ENCODE measurements around the gene USP54.
A peak's percentile ranks its signal among the peaks of the same experiment; 100 is the strongest.
"Not testable (repeated sequence)": the region's sequence is repeated elsewhere in the genome, so short reads cannot be mapped to it uniquely, and the experiment has no call there.

The USP54 gene

GRCh38 chr10:73576178-73576889 lies 14.8 kb downstream of the USP54 start:
- no peak for DNase-seq (ENCODE audit: low spot score in 2 of 2)
- Mint-ChIP-seq H3K9me3 (no peaks in the 10 kb centered on the region), H3K27ac (no peak overlapping the region), H3K4me1 (no peaks in the 10 kb centered on the region), H3K4me3 (no peak overlapping the region), H3K36me3 (no peaks in the 10 kb centered on the region)
- no peak for ATAC-seq

- H3K36me3 Mint-ChIP-seq; DNase-seq (ENCODE audit: low spot score in 2 of 2); H3K4me3 Mint-ChIP-seq; H3K27ac Mint-ChIP-seq; H3K4me1 Mint-ChIP-seq; ATAC-seq; H3K9me3 Mint-ChIP-seq: not testable (repeated sequence)
These were observed 24.1 kb downstream of the USP54 start for GRCh38 chr10:73567025-73567424.

- DNase-seq (ENCODE audit: low spot score in 2 of 2), result no peak
- ATAC-seq, result no peak
- H3K36me3 Mint-ChIP-seq, result no peaks in the 10 kb centered on the region
- no peaks in the 10 kb centered on the region for H3K4me1 Mint-ChIP-seq
- no peaks in the 10 kb centered on the region for H3K9me3 Mint-ChIP-seq
- H3K27ac Mint-ChIP-seq, result no peak overlapping the region
- H3K4me3 Mint-ChIP-seq, result no peak overlapping the region
These were observed 29.9 kb downstream of the USP54 start for GRCh38 chr10:73561192-73561591.

- H3K36me3 Mint-ChIP-seq, result no peaks in the 10 kb centered on the region
- H3K9me3 Mint-ChIP-seq, result no peaks in the 10 kb centered on the region
These were observed 31.6 kb downstream of the USP54 start for GRCh38 chr10:73559590-73559989.

GRCh38 chr10:73556855-73557254 lies 34.3 kb downstream of the USP54 start:
- Mint-ChIP-seq H3K27ac (no peak overlapping the region), H3K9me3 (no peaks in the 10 kb centered on the region), H3K4me1 (no peaks in the 10 kb centered on the region), H3K4me3 (no peak overlapping the region), H3K36me3 (no peaks in the 10 kb centered on the region)
- ATAC-seq, result no peak
- no peak for DNase-seq (ENCODE audit: low spot score in 2 of 2)

More at GRCh38 chr10:73559590-73559989, 31.6 kb downstream of the USP54 start:
- Mint-ChIP-seq H3K4me1 (no peaks in the 10 kb centered on the region), H3K4me3 (no peak overlapping the region), H3K27ac (no peak overlapping the region)
- ATAC-seq (no peak), DNase-seq (ENCODE audit: low spot score in 2 of 2) (no peak)

GRCh38 chr10:73554721-73555120 lies 36.4 kb downstream of the USP54 start:
- DNase-seq (ENCODE audit: low spot score in 2 of 2) (no peak), ATAC-seq (no peak)
- no peak overlapping the region for H3K4me3 Mint-ChIP-seq
- H3K27ac Mint-ChIP-seq, result no peak overlapping the region
- H3K4me1 Mint-ChIP-seq, result no peaks in the 10 kb centered on the region
- H3K9me3 Mint-ChIP-seq, result no peaks in the 10 kb centered on the region
- no peaks in the 10 kb centered on the region for H3K36me3 Mint-ChIP-seq

GRCh38 chr10:73553761-73554160 lies 37.4 kb downstream of the USP54 start:
- no peak for ATAC-seq
- Mint-ChIP-seq H3K4me3 (no peak overlapping the region), H3K9me3 (no peaks in the 10 kb centered on the region), H3K36me3 (no peaks in the 10 kb centered on the region), H3K27ac (no peak overlapping the region), H3K4me1 (no peaks in the 10 kb centered on the region)
- no peak for DNase-seq (ENCODE audit: low spot score in 2 of 2)

- ATAC-seq, result no peak
- no peak for DNase-seq (ENCODE audit: low spot score in 2 of 2)
- H3K4me1 Mint-ChIP-seq, result no peaks in the 10 kb centered on the region
These were observed 38.1 kb downstream of the USP54 start for GRCh38 chr10:73552819-73553715.

GRCh38 chr10:73551515-73551914 lies 39.6 kb downstream of the USP54 start:
- ATAC-seq (no peak), DNase-seq (ENCODE audit: low spot score in 2 of 2) (no peak)
- H3K4me3 Mint-ChIP-seq, result no peak overlapping the region
- H3K4me1 Mint-ChIP-seq, result no peaks in the 10 kb centered on the region
- H3K9me3 Mint-ChIP-seq, result no peaks in the 10 kb centered on the region
- H3K36me3 Mint-ChIP-seq, result no peaks in the 10 kb centered on the region
- H3K27ac Mint-ChIP-seq, result no peak overlapping the region

More at GRCh38 chr10:73552819-73553715, 38.1 kb downstream of the USP54 start:
- Mint-ChIP-seq H3K27ac (no peak overlapping the region), H3K36me3 (no peaks in the 10 kb centered on the region), H3K9me3 (no peaks in the 10 kb centered on the region), H3K4me3 (no peak overlapping the region)

GRCh38 chr10:73545357-73545756 lies 45.8 kb downstream of the USP54 start:
- H3K36me3 Mint-ChIP-seq, result no peaks in the 10 kb centered on the region
- ATAC-seq, result no peak

GRCh38 chr10:73537709-73538108 lies 53.4 kb downstream of the USP54 start:
- DNase-seq (ENCODE audit: low spot score in 2 of 2), result no peak
- ATAC-seq, result no peak
- no peak overlapping the region for H3K4me3 Mint-ChIP-seq
- H3K9me3 Mint-ChIP-seq, result no peaks in the 10 kb centered on the region
- H3K36me3 Mint-ChIP-seq, result peaks cover 6% of the 10 kb centered on the region
- peaks cover 10% of the 10 kb centered on the region for H3K4me1 Mint-ChIP-seq
- peak overlapping the region; percentile 21 for H3K27ac Mint-ChIP-seq

More at GRCh38 chr10:73545357-73545756, 45.8 kb downstream of the USP54 start:
- Mint-ChIP-seq H3K9me3 (no peaks in the 10 kb centered on the region), H3K4me1 (no peaks in the 10 kb centered on the region), H3K4me3 (no peak overlapping the region), H3K27ac (no peak overlapping the region)
- DNase-seq (ENCODE audit: low spot score in 2 of 2), result no peak

GRCh38 chr10:73537288-73537687 lies 53.9 kb downstream of the USP54 start:
- Mint-ChIP-seq H3K4me1 (peaks cover 10% of the 10 kb centered on the region), H3K9me3 (no peaks in the 10 kb centered on the region), H3K4me3 (no peak overlapping the region), H3K36me3 (peaks cover 6% of the 10 kb centered on the region), H3K27ac (peak overlapping the region; percentile 21)
- DNase-seq (ENCODE audit: low spot score in 2 of 2) (no peak), ATAC-seq (no peak)

- Mint-ChIP-seq H3K27ac (no peak overlapping the region), H3K9me3 (no peaks in the 10 kb centered on the region), H3K4me3 (no peak overlapping the region), H3K36me3 (peaks cover 6% of the 10 kb centered on the region), H3K4me1 (peaks cover 10% of the 10 kb centered on the region)
- ATAC-seq (no peak), DNase-seq (ENCODE audit: low spot score in 2 of 2) (no peak)
These were observed 56.3 kb downstream of the USP54 start for GRCh38 chr10:73534857-73535256.

- DNase-seq (ENCODE audit: low spot score in 2 of 2) (peak; percentile 24 to 59), ATAC-seq (peak; percentile 86)
- Mint-ChIP-seq H3K27ac (no peak overlapping the region), H3K9me3 (no peaks in the 10 kb centered on the region), H3K4me1 (no peaks in the 10 kb centered on the region), H3K4me3 (no peak overlapping the region), H3K36me3 (peaks cover 4% of the 10 kb centered on the region)
These were observed 61.9 kb downstream of the USP54 start for GRCh38 chr10:73529089-73529832.

GRCh38 chr10:73522263-73522662 lies 68.9 kb downstream of the USP54 start:
- H3K27ac Mint-ChIP-seq, result no peak overlapping the region
- ATAC-seq, result no peak
- H3K9me3 Mint-ChIP-seq, result no peaks in the 10 kb centered on the region
- peaks cover 4% of the 10 kb centered on the region for H3K36me3 Mint-ChIP-seq
- no peak overlapping the region for H3K4me3 Mint-ChIP-seq
- DNase-seq (ENCODE audit: low spot score in 2 of 2), result no peak
- H3K4me1 Mint-ChIP-seq, result no peaks in the 10 kb centered on the region

All from stimulated activated effector memory CD8-positive, alpha-beta T cell treated with anti-CD3 and anti-CD28 coated beads, Interleukin-12 subunit alpha, Interleukin-12 subunit beta, amount 100 ng/mL, for 72 hours (primary cell).